ENCODE results near the gene ANAPC10.

- TF ChIP-seq POLR2A (IDR thresholded peaks at IDR 0.05): no peak
- TF ChIP-seq CTCF (IDR thresholded peaks at IDR 0.05): no peak
These were observed 32.9 kb upstream of the ANAPC10 start for GRCh38 chr4:145130788-145131399.

All from right lobe of liver (tissue), 4 donors.